ENCODE data around the gene NUDT14. TPM values are rescaled to one million over a fixed set of nuclear protein-coding genes. Genes with fewer than 3 reads are reported as not detected.

The NUDT14 gene
- total and polyA plus RNA-seq, 2 donors from 2014 or later: 48.6 to 59.1 TPM

DNA sequence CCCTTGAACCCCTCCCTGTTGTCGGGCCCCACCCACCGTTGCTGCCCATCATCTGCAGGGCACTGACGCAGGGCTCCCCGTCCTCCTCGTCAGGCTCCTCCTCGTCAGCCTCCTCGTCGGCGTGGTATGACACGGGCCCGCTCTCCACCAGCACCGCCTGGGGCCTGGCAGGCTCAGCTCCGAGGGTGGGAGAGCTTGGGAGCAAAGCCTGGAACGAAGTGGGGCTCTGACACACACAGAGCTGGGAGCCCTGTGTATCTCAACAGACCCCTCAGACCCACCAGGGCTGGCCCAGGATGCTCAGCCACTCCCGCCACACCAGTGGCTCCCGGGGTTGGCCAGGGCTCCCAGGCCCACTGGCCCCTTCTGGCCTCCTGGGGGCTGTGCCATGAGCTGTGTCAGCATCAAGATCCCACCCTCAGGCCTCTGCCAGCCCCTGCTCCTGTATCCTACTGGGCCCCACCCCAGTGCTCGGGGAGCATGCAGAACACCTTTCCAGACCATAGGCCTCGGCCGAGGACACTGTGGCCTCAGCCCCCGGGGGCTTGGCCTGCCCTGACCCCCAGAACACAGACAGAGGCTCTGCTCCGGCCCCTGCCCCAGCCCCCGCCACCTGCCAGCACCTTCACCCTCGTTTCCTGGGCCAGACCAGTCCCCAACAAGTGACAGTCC lies 30.1 kb upstream of the NUDT14 start:
- TF ChIP-seq, protein P1, sequence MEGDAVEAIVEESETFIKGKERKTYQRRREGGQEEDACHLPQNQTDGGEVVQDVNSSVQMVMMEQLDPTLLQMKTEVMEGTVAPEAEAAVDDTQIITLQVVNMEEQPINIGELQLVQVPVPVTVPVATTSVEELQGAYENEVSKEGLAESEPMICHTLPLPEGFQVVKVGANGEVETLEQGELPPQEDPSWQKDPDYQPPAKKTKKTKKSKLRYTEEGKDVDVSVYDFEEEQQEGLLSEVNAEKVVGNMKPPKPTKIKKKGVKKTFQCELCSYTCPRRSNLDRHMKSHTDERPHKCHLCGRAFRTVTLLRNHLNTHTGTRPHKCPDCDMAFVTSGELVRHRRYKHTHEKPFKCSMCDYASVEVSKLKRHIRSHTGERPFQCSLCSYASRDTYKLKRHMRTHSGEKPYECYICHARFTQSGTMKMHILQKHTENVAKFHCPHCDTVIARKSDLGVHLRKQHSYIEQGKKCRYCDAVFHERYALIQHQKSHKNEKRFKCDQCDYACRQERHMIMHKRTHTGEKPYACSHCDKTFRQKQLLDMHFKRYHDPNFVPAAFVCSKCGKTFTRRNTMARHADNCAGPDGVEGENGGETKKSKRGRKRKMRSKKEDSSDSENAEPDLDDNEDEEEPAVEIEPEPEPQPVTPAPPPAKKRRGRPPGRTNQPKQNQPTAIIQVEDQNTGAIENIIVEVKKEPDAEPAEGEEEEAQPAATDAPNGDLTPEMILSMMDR (IDR thresholded peaks at IDR 0.05; ENCODE audit: borderline replicate concordance, extremely low read depth, insufficient read depth): no peak
- Histone ChIP-seq H3K4me3 (ENCODE audit: low read length in 3 of 3) (no peak overlapping the region), H3K36me3 (ENCODE audit: control insufficient read depth in 2 of 3, insufficient read depth in 3 of 3, low read length in 3 of 3) (peaks cover 4 to 15% (median 8%) of the 10 kb centered on the region in 3 donors), H3K27ac (ENCODE audit: low read depth in 2 of 2, low read length in 2 of 2) (no peak overlapping the region), H3K9ac (ENCODE audit: low read length in 3 of 3) (no peak overlapping the region), H3K9me3 (ENCODE audit: control insufficient read depth in 2 of 3, insufficient read depth in 1 of 3, low read length in 3 of 3) (peaks cover 0 to 4% (median 0%) of the 10 kb centered on the region in 3 donors), H3K4me1 (ENCODE audit: control insufficient read depth in 2 of 3, insufficient read depth in 2 of 3, low read depth in 1 of 3, low read length in 3 of 3) (peaks cover 0 to 2% (median 2%) of the 10 kb centered on the region in 3 donors), H3K27me3 (ENCODE audit: control insufficient read depth, insufficient read depth, low read length) (no peaks in the 10 kb centered on the region)
- FAIRE-seq: no peak
- no peak for DNase-seq
- intact Hi-C loops (cut with DNase I): no loop called here

DNA sequence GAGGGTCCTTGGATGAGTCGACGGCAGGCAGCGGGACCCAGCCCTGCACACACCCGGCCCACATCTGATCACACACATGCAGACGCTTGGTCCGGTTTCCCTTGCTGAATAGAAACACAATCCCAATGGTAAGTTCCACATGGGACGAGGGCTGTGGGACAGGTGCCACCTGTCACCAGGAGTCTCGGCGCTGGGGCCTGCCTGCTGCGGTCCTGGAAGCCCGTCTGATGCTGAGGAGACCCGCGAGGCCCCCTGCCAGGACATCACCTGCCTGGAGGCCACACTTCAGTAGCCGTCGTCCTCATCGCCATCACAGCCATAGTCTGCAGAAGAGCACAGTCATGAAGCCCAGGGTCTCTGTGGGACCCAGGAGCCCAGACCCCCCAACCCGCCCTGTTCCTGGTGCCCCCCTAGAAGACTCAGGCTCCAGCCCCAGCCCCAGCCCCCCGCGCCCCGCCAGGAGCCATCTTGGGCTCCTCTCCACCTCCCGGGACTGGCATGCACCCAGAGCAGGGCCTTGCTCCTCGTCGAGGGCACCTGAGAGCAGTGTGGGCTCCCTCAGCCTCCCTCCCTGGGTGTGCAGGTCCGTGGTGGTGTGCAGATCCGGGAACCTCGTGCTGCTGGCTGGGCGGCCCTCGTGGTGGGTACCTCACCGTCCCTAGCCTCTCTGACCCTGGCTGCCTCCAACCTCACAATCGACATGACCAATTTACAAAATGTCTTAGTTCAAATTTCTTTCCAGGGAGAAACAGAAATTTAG lies 29.3 kb upstream of the NUDT14 start:
- no peak overlapping the region for H3K4me3 ChIP-seq (ENCODE audit: low read length in 3 of 3)
- no peak for DNase-seq
- TF ChIP-seq, protein P1 (IDR thresholded peaks at IDR 0.05; ENCODE audit: borderline replicate concordance, extremely low read depth, insufficient read depth): no peak
- peaks cover 0 to 2% (median 0%) of the 10 kb centered on the region in 3 donors for H3K9me3 ChIP-seq (ENCODE audit: control insufficient read depth in 2 of 3, insufficient read depth in 1 of 3, low read length in 3 of 3)
- intact Hi-C loops (cut with DNase I): no loop called here
- H3K27me3 ChIP-seq (ENCODE audit: control insufficient read depth, insufficient read depth, low read length): no peaks in the 10 kb centered on the region
- no peak overlapping the region for H3K9ac ChIP-seq (ENCODE audit: low read length in 3 of 3)
- FAIRE-seq: no peak
- H3K36me3 ChIP-seq (ENCODE audit: control insufficient read depth in 2 of 3, insufficient read depth in 3 of 3, low read length in 3 of 3): peaks cover 2 to 10% (median 4%) of the 10 kb centered on the region in 3 donors
- H3K4me1 ChIP-seq (ENCODE audit: control insufficient read depth in 2 of 3, insufficient read depth in 2 of 3, low read depth in 1 of 3, low read length in 3 of 3): peaks cover 0 to 8% (median 6%) of the 10 kb centered on the region in 3 donors
- H3K27ac ChIP-seq (ENCODE audit: low read depth in 2 of 2, low read length in 2 of 2): no peak overlapping the region

DNA sequence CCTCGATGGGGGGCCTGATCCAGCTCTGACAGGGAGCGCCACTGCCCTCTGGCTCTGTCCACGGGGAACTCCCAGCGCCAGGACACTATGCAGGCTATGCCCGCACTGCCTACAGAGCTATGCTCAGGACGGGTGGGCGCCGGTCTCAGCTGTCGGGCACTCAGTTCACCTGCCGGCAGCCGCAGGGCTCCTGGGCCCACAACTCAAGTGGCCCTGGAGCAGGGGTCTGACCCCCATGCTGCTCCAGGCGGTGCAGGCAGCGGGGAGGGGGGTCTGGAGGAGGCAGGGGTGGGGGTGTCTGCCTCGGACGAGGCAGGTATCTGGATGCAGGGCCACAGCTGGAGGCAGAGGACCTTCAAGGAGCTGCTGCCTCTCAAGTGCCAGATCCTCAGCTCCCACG lies 28.5 kb upstream of the NUDT14 start:
- Histone ChIP-seq H3K27ac (ENCODE audit: low read depth in 2 of 2, low read length in 2 of 2) (no peak overlapping the region), H3K9me3 (ENCODE audit: control insufficient read depth in 2 of 3, insufficient read depth in 1 of 3, low read length in 3 of 3) (no peaks in the 10 kb centered on the region), H3K4me3 (ENCODE audit: low read length in 3 of 3) (no peak overlapping the region), H3K9ac (ENCODE audit: low read length in 3 of 3) (no peak overlapping the region), H3K4me1 (ENCODE audit: control insufficient read depth in 2 of 3, insufficient read depth in 2 of 3, low read depth in 1 of 3, low read length in 3 of 3) (peaks cover 0 to 16% (median 6%) of the 10 kb centered on the region in 3 donors), H3K36me3 (ENCODE audit: control insufficient read depth in 2 of 3, insufficient read depth in 3 of 3, low read length in 3 of 3) (peaks cover 0 to 5% (median 0%) of the 10 kb centered on the region in 3 donors), H3K27me3 (ENCODE audit: control insufficient read depth, insufficient read depth, low read length) (no peaks in the 10 kb centered on the region)
- TF ChIP-seq, protein P1 (IDR thresholded peaks at IDR 0.05; ENCODE audit: borderline replicate concordance, extremely low read depth, insufficient read depth): no peak
- DNase-seq: no peak
- no peak for FAIRE-seq
- intact Hi-C loops (cut with DNase I): no loop called here

All from kidney (tissue), 14 donors.